22Rv1 (cell line): ENCODE measurements around the gene MTHFS.

ENCODE experiments used
- ZFX ChIP-seq: fragments of 450-650 bp; IDR thresholded peaks from 2 replicates; pipeline ENCODE4 v1.6.1; 2017; ENCODE audit warnings: antibody characterized with exemption, borderline replicate concordance
- TF ChIP-seq, protein P1 (sequence below): fragments of 450-650 bp; IDR thresholded peaks from 2 replicates; pipeline ENCODE4 v1.5.1; 2017; ENCODE audit warnings: mild to moderate bottlenecking

DNA sequence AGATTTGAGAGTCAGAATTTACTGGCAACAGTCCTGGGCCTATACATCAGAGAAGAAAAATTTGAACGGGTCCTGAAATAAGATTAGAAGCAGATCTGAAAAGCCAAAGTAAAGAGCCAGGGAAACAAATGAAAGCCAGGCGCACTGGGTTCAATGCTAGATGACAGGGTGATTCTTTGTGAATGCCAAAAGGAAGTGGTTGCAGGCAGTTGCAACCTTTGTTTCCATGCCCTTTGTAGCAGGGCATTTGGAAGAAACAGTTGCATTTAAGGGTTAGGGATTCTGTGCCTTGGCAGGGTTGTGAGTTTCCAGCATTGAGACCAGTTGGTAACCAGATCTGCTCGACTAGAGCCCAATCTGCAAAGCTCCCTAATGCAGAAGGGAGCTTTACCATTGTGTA, 36.4 kb upstream of the MTHFS start:
- no peak for TF ChIP-seq ZFX
- TF ChIP-seq, protein P1, sequence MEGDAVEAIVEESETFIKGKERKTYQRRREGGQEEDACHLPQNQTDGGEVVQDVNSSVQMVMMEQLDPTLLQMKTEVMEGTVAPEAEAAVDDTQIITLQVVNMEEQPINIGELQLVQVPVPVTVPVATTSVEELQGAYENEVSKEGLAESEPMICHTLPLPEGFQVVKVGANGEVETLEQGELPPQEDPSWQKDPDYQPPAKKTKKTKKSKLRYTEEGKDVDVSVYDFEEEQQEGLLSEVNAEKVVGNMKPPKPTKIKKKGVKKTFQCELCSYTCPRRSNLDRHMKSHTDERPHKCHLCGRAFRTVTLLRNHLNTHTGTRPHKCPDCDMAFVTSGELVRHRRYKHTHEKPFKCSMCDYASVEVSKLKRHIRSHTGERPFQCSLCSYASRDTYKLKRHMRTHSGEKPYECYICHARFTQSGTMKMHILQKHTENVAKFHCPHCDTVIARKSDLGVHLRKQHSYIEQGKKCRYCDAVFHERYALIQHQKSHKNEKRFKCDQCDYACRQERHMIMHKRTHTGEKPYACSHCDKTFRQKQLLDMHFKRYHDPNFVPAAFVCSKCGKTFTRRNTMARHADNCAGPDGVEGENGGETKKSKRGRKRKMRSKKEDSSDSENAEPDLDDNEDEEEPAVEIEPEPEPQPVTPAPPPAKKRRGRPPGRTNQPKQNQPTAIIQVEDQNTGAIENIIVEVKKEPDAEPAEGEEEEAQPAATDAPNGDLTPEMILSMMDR: no peak
